Cerebellar cortex (tissue), 1 donor: Measurements from ENCODE around the gene TRPT1.
A peak's percentile ranks its signal among the peaks of the same experiment; 100 is the strongest.
"Not testable (repeated sequence)": the region's sequence is repeated elsewhere in the genome, so short reads cannot be mapped to it uniquely, and the experiment has no call there.

Experiments
- DNase-seq: peaks from one replicate; pipeline ENCODE4 v3.0.0-alpha.2; 2015; ENCODE audit warnings: low spot score

The TRPT1 gene

GRCh38 chr11:64258356-64258755 lies 32.4 kb upstream of the TRPT1 start:
- DNase-seq: no peak

GRCh38 chr11:64256300-64256699 lies 30.3 kb upstream of the TRPT1 start:
- no peak for DNase-seq

- DNase-seq: no peak
Observed at GRCh38 chr11:64255135-64256128, 29.4 kb upstream of the TRPT1 start.

- no peak for DNase-seq
Observed at GRCh38 chr11:64254326-64254725, 28.3 kb upstream of the TRPT1 start.

DNA sequence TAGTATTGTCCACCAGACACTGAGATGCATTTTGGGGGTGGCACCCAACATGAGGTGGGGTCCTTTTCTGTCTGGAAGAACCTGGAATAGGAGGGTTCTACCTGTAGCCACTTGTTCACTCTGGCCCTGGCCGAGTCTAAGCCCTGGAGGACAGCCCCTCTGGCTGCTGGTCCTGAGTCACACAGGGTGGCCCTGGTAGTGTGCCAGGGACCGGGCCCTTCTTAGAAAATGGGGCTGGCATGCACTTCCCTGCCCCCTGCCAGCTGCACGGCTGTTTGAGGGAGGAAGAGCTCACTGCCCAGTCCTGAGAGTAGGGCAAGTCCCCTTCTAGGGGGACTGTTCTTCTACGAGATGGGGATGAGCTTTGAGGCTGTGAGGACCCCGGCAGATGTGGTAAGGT lies 27.5 kb upstream of the TRPT1 start:
- DNase-seq: peak; percentile 71

DNA sequence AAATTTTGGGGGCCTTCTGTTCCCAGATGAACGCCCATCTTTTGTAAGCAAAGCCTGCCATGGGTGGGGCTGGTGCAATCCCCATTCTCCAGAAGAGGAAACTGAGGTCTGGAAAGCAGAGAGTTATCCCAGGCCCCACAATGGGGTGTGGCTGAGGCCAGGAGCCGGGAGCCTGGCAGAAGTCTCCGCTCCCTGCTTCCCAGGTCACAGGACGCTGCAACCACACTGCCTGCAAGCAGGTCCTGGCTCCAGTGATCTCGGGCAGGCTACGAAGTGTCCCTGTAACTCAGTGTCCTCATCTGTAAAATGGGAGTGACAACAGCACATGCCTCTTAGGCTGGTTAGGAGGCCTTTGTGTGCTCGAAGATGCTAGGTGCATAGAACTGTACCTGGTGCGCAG lies 27.1 kb upstream of the TRPT1 start:
- no peak for DNase-seq

GRCh38 chr11:64252003-64252872 lies 26.3 kb upstream of the TRPT1 start:
- DNase-seq: no peak

- DNase-seq: no peak
Observed at GRCh38 chr11:64251753-64252002, 25.7 kb upstream of the TRPT1 start.

- DNase-seq: no peak
Observed at GRCh38 chr11:64251016-64251752, 25.2 kb upstream of the TRPT1 start, which contains the start of gene PLCB3. Gene PLCB3, plus strand, starts transcription at chr11:64251530. Its CDS starts 120 bp downstream, at chr11:64251650.

DNA sequence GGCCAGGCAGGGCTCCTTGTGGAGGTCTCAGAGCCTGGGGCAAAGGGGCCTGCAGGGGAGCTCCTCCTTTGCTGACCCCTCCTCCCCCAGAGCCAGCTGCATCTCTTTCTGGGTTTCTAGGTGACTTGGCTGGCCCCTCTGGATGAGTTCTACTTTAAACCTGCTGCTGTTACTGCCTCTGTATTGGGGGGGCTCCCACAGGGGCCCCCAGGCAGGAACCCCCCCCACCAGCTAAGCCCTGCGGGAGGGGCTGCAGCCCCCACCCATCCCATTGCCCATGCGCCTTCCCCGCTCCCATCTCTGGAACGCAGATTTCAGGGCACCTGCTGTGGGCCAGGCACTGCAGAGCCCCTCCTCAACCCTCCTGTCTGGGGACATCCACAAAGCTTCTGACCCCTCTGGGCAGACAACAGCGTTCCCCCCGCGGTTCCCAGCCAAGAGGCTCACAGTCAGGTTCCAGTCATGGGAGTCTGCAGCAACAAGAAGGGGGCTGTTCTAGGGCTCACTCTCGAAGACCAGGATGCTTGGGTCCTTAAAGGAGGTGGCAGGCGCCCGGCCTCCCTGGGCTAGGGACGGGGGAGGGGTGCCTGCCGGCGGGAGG lies 24.5 kb upstream of the TRPT1 start:
- no peak for DNase-seq

- no peak for DNase-seq
Observed at GRCh38 chr11:64249563-64250414, 23.8 kb upstream of the TRPT1 start.

GRCh38 chr11:64249038-64249437 lies 23.1 kb upstream of the TRPT1 start:
- DNase-seq: no peak

- no peak for DNase-seq
Observed at GRCh38 chr11:64248578-64248977, 22.6 kb upstream of the TRPT1 start.

DNA sequence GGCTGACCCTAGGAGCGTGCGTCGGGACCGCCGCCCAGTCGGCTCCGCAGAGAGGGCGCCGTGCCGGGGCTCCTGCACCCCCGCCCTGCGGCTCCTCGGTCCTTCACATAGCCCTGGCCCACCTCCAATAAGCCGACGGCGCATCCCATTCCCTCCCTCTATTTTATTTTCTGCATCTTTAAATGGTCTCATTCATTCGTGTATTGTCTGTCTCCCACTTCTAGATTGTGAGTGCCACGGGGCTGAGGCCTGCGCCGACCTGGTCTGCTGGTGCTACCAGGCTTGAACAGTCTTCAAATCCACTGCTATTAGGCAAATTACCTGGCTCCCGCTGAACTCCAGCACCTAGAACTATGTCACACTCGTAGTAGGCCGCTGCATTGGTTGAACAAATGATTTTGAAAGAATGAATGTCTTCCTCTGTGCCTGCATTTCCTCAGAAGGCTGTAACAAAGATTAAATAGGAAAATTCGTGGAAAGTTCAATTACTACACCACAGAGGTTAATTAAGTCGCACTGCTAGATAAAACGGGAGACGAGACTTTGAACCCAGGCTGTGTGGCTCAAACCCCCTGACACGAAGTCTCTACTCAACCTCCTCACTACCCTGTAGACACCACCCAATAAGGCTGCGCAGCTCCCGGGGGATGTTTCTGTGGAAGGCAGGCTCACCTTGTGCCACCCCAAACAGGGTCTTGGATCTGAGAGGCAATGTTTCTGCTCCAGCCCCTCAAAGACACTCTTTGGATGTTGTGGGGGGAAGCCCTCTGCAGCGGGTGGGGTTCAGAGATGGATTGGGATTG lies 21.9 kb upstream of the TRPT1 start:
- no peak for DNase-seq

- DNase-seq: peak; percentile 81
Observed at GRCh38 chr11:64246871-64247728, 21.1 kb upstream of the TRPT1 start, which contains the start of gene PPP1R14B. Gene PPP1R14B, minus strand, starts transcription at chr11:64246943. Its CDS starts 270 bp downstream, at chr11:64246673.

DNA sequence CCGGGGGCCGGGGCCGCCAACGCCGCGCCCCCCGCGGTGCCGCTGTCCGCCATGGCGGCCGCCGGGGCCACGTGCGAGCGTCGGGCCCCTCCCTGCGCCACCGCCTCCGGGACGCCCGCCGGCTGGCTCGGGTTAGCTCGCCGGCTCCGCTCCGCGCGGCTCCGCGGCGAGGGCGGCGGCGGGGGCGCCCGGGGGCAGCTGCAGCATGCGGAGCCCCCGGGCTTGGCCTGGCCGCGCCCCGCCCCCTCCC lies 20.6 kb upstream of the TRPT1 start:
- not testable (repeated sequence) for DNase-seq

GRCh38 chr11:64245797-64246620 lies 20.0 kb upstream of the TRPT1 start:
- DNase-seq: no peak

DNA sequence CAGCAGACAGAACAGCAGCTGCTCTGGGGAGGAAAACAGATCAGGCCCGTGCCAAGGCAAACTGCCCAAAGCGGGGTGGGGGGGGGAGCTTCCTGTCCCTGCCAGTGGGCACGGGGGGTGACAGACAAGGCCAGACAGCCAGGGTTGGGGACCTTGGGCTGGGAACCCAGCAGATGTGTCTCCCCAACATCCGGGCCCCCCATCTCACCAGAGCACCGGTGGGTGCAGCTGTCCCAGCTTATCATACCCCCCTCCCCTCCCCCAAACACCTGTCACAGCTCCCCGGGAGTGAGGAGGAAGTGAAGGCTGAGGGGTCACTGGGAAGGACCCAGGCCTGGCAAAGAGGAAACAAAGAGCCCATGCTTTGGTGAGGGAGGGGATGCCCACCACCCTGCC lies 19.4 kb upstream of the TRPT1 start:
- DNase-seq: no peak
